CD4-positive, alpha-beta T cell (primary cell): Measurements from ENCODE around the gene SCFD2. TPM values are rescaled to one million over a fixed set of nuclear protein-coding genes. Genes with fewer than 3 reads are reported as not detected.

Experiments used
- ATAC-seq: fragments of 200-7000 bp; cut with Tn5 transposase; one replicate; pipeline ENCODE4 v1.10.0; 2022; ENCODE audit warnings: mild to moderate bottlenecking; ENCODE audit not compliant: poor library complexity
- CTCF ChIA-PET: fragments of 350-600 bp; sonication (Branson Sonifier 250); formaldehyde crosslinking; loops from one replicate; lab custom pipeline; 2021; ENCODE audit warnings: antibody characterized with exemption, inconsistent platforms; lab: Charles Lee
- POLR2A ChIA-PET: fragments of 350-600 bp; sonication (Branson Sonifier 250); formaldehyde crosslinking; loops from one replicate; lab custom pipeline; 2021; ENCODE audit warnings: antibody characterized with exemption, inconsistent platforms; lab: Charles Lee
- DNase-seq, 14 experiments: peaks; one replicate each; pipeline ENCODE4 v3.0.0-alpha.2; 2013 to 2020; ENCODE audit warnings: mixed read lengths in 2 of 14
- H3K27ac ChIP-seq, 2 donors: one replicate each; pipeline versions ENCODE4 v1.5.1 to v1.7.0; 2013; ENCODE audit warnings: low read length in 2 of 2, low read depth in 1 of 2, mild to moderate bottlenecking in 1 of 2
- H3K27me3 ChIP-seq, 2 experiments: 1 replicate in 1 of 2; 2 replicates in 1 of 2; pipeline versions ENCODE4 v1.6.1 to v1.7.0; 2013; ENCODE audit warnings: low read length in 2 of 2, control low read depth in 1 of 2, mild to moderate bottlenecking in 1 of 2, moderate library complexity in 1 of 2; ENCODE audit not compliant: insufficient read depth in 2 of 2, control insufficient read depth in 1 of 2
- H3K36me3 ChIP-seq: one replicate; pipeline ENCODE4 v1.6.1; 2013; ENCODE audit warnings: low read length, control low read depth; ENCODE audit not compliant: insufficient read depth
- H3K4me1 ChIP-seq: one replicate; pipeline ENCODE4 v1.6.1; 2013; ENCODE audit warnings: low read length, control low read depth; ENCODE audit not compliant: insufficient read depth
- H3K4me3 ChIP-seq: one replicate; pipeline ENCODE4 v1.5.1; 2013; ENCODE audit warnings: mild to moderate bottlenecking, low read length, moderate library complexity
- H3K9me3 ChIP-seq, 2 experiments: 1 replicate in 1 of 2; 2 replicates in 1 of 2; pipeline versions ENCODE4 v1.6.1 to v1.7.0; 2013; ENCODE audit warnings: low read length in 2 of 2, mild to moderate bottlenecking in 2 of 2, control low read depth in 1 of 2, moderate library complexity in 1 of 2; ENCODE audit not compliant: control insufficient read depth in 1 of 2, insufficient read depth in 1 of 2
- H3K27ac Mint-ChIP-seq: one replicate; pipeline ENCODE4 v1.8.0; 2020; ENCODE audit warnings: mixed read lengths
- H3K27me3 Mint-ChIP-seq: one replicate; pipeline ENCODE4 v1.8.0; 2021; ENCODE audit warnings: mixed read lengths
- H3K36me3 Mint-ChIP-seq: one replicate; pipeline ENCODE4 v1.8.0; 2021; ENCODE audit warnings: low read depth, mixed read lengths
- H3K4me1 Mint-ChIP-seq: one replicate; pipeline ENCODE4 v1.8.0; 2021; ENCODE audit warnings: low read depth, mixed read lengths
- H3K4me3 Mint-ChIP-seq: one replicate; pipeline ENCODE4 v1.8.0; 2020; ENCODE audit warnings: mild to moderate bottlenecking, mixed read lengths
- H3K9me3 Mint-ChIP-seq: one replicate; pipeline ENCODE4 v1.8.0; 2020; ENCODE audit warnings: mixed read lengths
- CTCF ChIP-seq: fragments of 200-600 bp; IDR thresholded peaks from one replicate; pipeline ENCODE4 v1.8.0; 2022; ENCODE audit warnings: antibody characterized with exemption, mild to moderate bottlenecking
- intact Hi-C, 2 experiments: fragments of 100-400 bp; cut with DNase I in 1 of 2; cut with micrococcal nuclease in 1 of 2; formaldehyde crosslinking; loops; one replicate each; pipeline versions ENCODE4 v1.15.1 to v1.9.0; 2023 to 2025; cut with DNase I, micrococcal nuclease
- total RNA-seq, 174 experiments: library from RNA in 2 of 174; stranded (reverse) in 2 of 174; gene quantifications; one replicate each; pipeline ENCODE4 v1.2.3 and lab custom pipeline; 2021 to 2026

The SCFD2 gene
- total RNA-seq, 2 experiments from 2014 or later: 15.4 to 17.6 TPM

- Histone ChIP-seq H3K4me1 (no peaks in the 10 kb centered on the region), H3K4me3 (no peak overlapping the region), H3K36me3 (no peaks in the 10 kb centered on the region), H3K27ac (no peak overlapping the region), H3K9me3 (no peaks in the 10 kb centered on the region), H3K27me3 (no peaks in the 10 kb centered on the region)
- TF ChIP-seq CTCF: no peak
- ATAC-seq (no peak), DNase-seq (no peak)
- CTCF ChIA-PET: interaction anchor here (1.7 kb wide), 1 partner anchor 14 kb away, joined by 4 read pairs; no protein-coding TSS in a partner anchor
- Mint-ChIP-seq H3K27me3 (no peaks in the 10 kb centered on the region), H3K4me3 (no peak overlapping the region), H3K27ac (no peak overlapping the region), H3K4me1 (no peaks in the 10 kb centered on the region), H3K36me3 (no peaks in the 10 kb centered on the region), H3K9me3 (no peaks in the 10 kb centered on the region)
- POLR2A ChIA-PET: no interaction called here
- intact Hi-C loops: no loop called here
Observed at GRCh38 chr4:52925531-52925968, 440.3 kb downstream of the SCFD2 start.

- H3K4me3 Mint-ChIP-seq: no peak overlapping the region
- intact Hi-C loops: no loop called here
- Histone ChIP-seq H3K27ac (no peak overlapping the region), H3K9me3 (no peaks in the 10 kb centered on the region), H3K27me3 (no peaks in the 10 kb centered on the region), H3K4me3 (no peak overlapping the region), H3K4me1 (no peaks in the 10 kb centered on the region), H3K36me3 (no peaks in the 10 kb centered on the region)
- ATAC-seq (no peak), DNase-seq (no peak)
- no peak for TF ChIP-seq CTCF
- H3K9me3 Mint-ChIP-seq: no peaks in the 10 kb centered on the region
- ChIA-PET CTCF (no interaction called here), POLR2A (no interaction called here)
- H3K27ac Mint-ChIP-seq: no peak overlapping the region
- H3K27me3 Mint-ChIP-seq: no peaks in the 10 kb centered on the region
- no peaks in the 10 kb centered on the region for H3K4me1 Mint-ChIP-seq
- H3K36me3 Mint-ChIP-seq: peaks cover 15% of the 10 kb centered on the region
Observed at GRCh38 chr4:52919461-52919860, 446.4 kb downstream of the SCFD2 start.

- TF ChIP-seq CTCF: no peak
- no peaks in the 10 kb centered on the region for H3K27me3 Mint-ChIP-seq
- H3K9me3 Mint-ChIP-seq: no peaks in the 10 kb centered on the region
- H3K27ac Mint-ChIP-seq: no peak overlapping the region
- H3K27ac ChIP-seq: no peak overlapping the region
- H3K4me1 Mint-ChIP-seq: no peaks in the 10 kb centered on the region
- no peaks in the 10 kb centered on the region for H3K27me3 ChIP-seq
- no peaks in the 10 kb centered on the region for H3K9me3 ChIP-seq
- no peak overlapping the region for H3K4me3 Mint-ChIP-seq
- no peaks in the 10 kb centered on the region for H3K36me3 ChIP-seq
- POLR2A ChIA-PET: no interaction called here
- no peak overlapping the region for H3K4me3 ChIP-seq
- no peaks in the 10 kb centered on the region for H3K4me1 ChIP-seq
- CTCF ChIA-PET: no interaction called here
- H3K36me3 Mint-ChIP-seq: peaks cover 15% of the 10 kb centered on the region
- intact Hi-C loops: no loop called here
- DNase-seq (no peak), ATAC-seq (no peak)
Observed at GRCh38 chr4:52917817-52918216, 448.0 kb downstream of the SCFD2 start.
